T-helper 2 cell treated with Interferon-gamma antibody and Interleukin-4, amounts not matched to agents 100 ng/mL and 5 ng/mL, for 36 hours (primary cell): ENCODE data around the gene CEP20. TPM values are rescaled to one million over a fixed set of nuclear protein-coding genes. Genes with fewer than 3 reads are reported as not detected.
"Not testable (repeated sequence)": the region's sequence is repeated elsewhere in the genome, so short reads cannot be mapped to it uniquely, and the experiment has no call there.

Experiments used
- intact Hi-C: fragments of 100-400 bp; cut with micrococcal nuclease; formaldehyde crosslinking; loops from one replicate; pipeline ENCODE4 v1.15.1; 2023
- total RNA-seq: library from RNA; stranded (reverse); gene quantifications from 2 replicates; pipeline ENCODE4 v1.2.3, GENCODE V29; 2022

Gene CEP20
- total RNA-seq, 1 donor from 2014 or later, result 33.1 TPM

GRCh38 chr16:15861996-15862395 is 26.4 kb downstream of the CEP20 start:
- intact Hi-C loops, result no loop called here

DNA sequence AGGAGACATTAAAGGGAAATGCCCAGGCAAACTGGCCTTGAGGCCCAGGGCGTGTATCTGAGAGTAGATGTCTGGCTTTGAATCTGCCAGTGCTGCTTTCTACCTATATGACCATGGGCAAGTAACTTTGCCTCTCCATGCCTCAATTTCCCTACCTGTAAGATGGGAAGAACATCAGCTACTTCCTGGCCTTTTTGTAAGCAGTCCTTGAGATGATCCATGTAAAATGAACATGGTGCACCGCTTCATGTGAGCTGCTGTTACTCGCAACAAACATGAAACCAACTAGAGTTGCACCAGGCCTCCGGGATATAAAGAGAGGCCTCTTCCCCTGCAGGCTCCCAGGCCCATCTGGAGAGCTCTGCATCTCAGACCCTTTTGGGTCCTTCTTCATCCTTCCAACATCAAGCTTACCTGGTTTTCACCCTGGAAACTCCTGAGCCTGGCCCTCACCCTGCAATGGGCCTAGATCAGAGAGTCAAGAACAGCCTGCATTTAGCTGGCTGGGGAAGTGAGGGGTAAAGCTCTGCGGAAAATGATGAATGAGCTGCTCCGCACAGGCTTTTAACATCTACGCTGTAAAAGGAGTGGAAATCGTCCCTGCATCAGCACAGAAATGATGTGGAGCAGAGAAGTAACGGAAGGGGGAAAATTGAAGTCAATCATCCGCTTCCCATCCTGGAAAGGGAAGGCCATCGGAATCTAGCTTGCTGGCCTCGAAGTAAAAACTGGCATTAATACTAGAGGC is 29.3 kb downstream of the CEP20 start:
- intact Hi-C loops, result no loop called here

GRCh38 chr16:15857724-15858560 is 30.5 kb downstream of the CEP20 start:
- intact Hi-C loops, result no loop called here

GRCh38 chr16:15856901-15857698 is 31.3 kb downstream of the CEP20 start, which contains the start of gene MYH11:
Gene MYH11, minus strand, starts transcription at chr16:15857028. Its CDS starts 18,776 bp downstream, at chr16:15838252.
- intact Hi-C loops, result no loop called here

DNA sequence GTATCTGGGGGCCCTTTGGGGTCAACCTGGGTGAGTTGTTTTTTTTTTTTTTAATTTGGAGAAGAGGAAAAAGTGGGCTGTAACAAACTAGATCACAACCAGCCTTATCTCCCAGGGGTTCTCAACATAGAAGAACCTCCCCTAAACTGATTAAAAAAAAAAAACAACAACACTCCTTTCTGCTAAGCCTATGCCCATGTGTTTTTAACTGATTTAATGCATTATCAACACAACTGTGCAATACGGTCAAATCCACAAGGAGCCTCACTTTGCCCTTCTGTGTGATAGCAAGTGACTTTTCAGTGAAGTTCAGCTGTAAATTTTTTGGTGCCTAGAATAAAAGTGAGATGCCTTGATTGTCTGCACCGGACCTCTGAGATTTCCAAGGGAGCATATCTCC is 32.2 kb downstream of the CEP20 start:
- intact Hi-C loops, result no loop called here

GRCh38 chr16:15855704-15856003 is 32.7 kb downstream of the CEP20 start:
- intact Hi-C loops, result no loop called here

DNA sequence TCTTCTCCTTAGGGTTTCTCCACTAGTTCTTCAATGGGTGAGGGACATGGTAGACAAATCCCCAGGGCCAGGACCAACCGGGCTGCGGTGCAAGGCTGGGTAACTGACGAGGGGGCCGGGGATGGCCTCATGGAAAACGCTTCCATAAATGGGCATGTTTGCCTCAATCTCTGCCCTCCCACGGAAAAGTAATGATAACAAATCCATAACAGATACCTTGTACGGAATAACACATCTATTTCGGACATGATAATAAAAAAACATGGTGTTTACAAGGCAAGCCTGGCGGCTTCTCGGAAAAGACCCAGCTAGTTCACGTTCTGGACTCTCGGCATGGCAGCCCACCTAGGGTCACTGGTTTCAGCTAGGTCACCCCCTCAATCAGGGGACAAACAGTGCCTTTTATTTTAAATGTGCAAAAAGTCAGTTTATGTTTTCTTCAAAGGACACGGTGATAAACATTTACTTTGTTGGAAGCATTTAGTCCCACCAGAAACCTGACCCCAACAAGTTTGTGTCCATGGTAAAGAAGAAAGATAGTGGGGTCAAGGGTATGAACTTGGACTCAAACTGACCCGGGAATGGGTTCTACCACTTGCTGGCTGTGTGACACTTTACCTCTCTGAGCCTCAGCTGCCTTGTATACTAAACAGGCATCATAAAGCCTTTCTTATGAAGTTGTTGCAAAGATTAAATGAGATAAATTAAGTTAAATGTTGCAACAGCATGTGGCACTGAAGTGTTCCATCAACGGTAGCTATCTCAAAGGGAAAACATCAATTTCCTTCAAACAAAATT is 33.3 kb downstream of the CEP20 start:
- intact Hi-C loops, result no loop called here

GRCh38 chr16:15854061-15854460 is 34.3 kb downstream of the CEP20 start:
- intact Hi-C loops, result no loop called here

DNA sequence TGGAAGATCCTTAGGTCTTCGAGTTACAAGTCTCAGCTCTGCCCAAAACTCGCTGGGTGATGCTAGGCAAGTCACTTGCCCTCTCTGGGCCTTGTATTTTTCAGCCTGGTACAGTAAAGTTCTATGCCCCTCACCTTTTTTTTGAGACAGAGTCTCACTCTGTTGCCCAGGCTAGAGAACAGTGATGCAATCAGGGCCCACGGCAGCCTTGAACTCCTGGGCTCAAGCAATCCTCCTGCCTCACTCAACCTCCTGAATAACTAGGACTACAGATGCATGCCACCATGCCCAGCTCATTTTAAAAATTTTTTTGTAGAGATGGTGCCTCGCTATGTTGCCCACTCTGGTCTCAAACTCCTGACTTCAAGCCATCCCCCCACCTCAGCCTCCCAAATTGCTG is 35.4 kb downstream of the CEP20 start:
- intact Hi-C loops, result no loop called here

DNA sequence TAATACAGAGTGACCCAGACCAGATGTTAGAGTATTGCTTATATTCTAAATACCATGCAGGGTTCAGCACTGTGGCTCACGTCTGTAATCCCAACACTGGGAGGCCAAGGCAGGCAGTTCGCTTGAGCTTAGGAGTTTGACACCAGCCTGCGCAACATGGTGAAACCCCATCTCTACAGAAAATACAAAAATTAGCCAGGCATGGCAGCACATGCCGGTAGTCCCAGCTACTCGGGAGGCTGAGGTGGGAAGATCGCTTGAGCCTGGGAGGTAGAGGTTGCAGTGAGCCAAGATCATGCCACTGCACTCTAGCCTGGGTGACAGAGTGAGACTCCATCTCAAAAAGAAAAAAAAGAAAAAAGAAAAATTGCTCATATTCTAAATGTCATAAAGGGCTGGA is 37.8 kb downstream of the CEP20 start:
- intact Hi-C loops, result not testable (repeated sequence)

GRCh38 chr16:15849209-15849981 is 39.0 kb downstream of the CEP20 start:
- intact Hi-C loops, result no loop called here

- intact Hi-C loops, result no loop called here
Measured at GRCh38 chr16:15847611-15848175, 40.7 kb downstream of the CEP20 start.

DNA sequence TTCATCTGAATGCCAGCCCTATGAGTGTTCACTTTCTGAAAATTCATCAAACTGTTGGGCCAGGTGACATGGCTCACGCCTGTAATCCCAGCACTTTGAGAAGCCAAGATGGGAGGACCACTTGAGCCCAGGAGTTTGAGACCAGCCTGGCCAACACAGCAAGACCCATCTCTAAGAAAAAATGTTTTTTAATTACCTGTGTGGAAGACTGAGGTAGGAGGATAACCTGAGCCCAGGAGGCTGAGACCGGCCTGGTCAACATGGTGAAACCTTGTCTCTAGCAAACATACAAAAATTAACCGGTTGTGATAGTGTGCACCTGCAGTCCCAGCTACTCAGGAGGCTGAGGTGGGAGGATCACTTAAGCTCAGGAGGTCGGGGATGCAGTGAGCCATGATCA is 41.9 kb downstream of the CEP20 start:
- intact Hi-C loops, result no loop called here

GRCh38 chr16:15843635-15844279 is 44.6 kb downstream of the CEP20 start:
- intact Hi-C loops, result no loop called here

DNA sequence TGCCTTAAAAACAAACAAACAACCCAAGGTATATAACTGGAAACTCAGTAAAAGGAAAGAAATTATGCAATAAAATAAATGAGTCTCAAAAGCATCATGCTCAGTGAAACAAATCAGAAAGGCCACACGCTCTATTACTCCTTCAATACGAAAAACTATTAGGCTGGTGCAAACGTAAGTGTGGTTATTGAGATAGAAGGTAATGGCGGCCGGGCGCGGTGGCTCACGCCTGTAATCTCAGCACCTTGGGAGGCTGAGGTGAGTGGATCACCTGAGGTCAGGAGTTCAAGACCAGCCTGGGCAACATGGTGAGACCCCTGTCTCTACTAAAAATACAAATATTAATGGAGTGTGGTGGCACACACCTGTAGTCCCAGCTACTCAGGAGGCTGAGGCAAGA is 49.2 kb downstream of the CEP20 start:
- intact Hi-C loops, result not testable (repeated sequence)

DNA sequence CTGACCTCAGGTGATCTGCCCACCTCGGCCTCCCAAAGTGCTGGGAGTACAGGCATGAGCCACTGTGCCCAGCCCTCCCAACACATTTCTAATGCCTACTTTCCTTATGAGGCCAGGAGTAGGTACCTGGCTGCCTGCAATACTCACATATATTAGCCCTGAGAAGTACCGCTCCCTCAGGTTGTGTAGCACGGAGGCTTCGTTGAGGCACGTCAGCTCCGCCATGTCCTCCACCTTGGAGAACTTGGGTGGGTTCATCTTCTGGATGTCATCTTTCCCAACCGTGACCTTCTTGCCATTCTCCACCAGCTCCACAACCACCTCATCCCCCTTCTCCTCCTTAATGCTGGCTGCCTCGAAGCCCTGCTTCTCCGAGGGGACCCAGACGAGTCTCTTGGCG is 50.6 kb downstream of the CEP20 start:
- intact Hi-C loops, result no loop called here

- intact Hi-C loops, result no loop called here
Measured at GRCh38 chr16:15836965-15837611, 51.3 kb downstream of the CEP20 start.

- intact Hi-C loops, result no loop called here
Measured at GRCh38 chr16:15836074-15836473, 52.3 kb downstream of the CEP20 start.
